OCI-LY7 (cell line): Measurements from ENCODE around the gene C12orf57.
A peak's percentile ranks its signal among the peaks of the same experiment; 100 is the strongest.

Experiments used
- EZH2phosphoT487 ChIP-seq: fragments of 200-600 bp; sonication (generic); IDR thresholded peaks from 2 replicates; pipeline ENCODE4 v1.6.1; 2018; ENCODE audit warnings: low read depth, borderline replicate concordance, mild to moderate bottlenecking, mixed run types, antibody characterized with exemption, low read length, moderate library complexity, mixed read lengths
- TF ChIP-seq, protein P1 (sequence below): fragments of 200-600 bp; sonication (generic); conservative IDR thresholded peaks from 2 replicates; pipeline ENCODE4 v1.5.1; 2014; ENCODE audit warnings: mild to moderate bottlenecking, antibody characterized with exemption, low read length, moderate library complexity, mixed read lengths

DNA sequence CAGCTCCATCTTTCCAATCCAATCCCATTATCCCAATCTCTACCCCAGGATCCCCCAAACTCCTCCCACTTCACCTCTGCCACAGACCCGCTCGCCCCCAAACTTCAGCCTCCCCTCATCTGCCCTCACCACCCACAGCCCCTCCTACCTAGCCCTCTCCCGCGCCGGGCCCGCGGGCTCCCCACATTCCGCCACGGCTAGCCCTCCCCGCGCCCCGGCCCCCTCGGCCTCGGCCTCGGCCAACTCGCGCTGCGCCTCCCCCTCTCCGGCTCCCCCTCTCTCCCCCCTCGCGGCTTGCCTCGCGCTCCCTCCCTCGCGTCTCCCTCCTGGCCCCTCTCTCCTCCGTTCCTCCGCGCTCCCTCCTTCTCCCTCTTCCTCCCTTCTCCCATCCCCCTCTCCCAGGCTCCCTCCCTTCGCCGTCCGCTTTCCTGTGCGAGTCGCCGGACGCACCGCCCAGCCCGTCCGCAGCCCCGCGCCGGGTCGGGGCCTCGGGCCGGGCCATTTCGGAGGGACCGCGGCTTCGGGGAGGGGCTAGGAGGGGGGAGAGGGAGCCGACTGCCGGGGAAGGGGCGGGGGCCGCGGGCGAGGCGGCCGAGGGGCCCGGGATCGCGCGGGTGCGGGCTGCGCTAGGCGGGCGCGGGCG lies 16.3 kb upstream of the C12orf57 start, which contains the start of gene ATN1:
- TF ChIP-seq, protein P1, sequence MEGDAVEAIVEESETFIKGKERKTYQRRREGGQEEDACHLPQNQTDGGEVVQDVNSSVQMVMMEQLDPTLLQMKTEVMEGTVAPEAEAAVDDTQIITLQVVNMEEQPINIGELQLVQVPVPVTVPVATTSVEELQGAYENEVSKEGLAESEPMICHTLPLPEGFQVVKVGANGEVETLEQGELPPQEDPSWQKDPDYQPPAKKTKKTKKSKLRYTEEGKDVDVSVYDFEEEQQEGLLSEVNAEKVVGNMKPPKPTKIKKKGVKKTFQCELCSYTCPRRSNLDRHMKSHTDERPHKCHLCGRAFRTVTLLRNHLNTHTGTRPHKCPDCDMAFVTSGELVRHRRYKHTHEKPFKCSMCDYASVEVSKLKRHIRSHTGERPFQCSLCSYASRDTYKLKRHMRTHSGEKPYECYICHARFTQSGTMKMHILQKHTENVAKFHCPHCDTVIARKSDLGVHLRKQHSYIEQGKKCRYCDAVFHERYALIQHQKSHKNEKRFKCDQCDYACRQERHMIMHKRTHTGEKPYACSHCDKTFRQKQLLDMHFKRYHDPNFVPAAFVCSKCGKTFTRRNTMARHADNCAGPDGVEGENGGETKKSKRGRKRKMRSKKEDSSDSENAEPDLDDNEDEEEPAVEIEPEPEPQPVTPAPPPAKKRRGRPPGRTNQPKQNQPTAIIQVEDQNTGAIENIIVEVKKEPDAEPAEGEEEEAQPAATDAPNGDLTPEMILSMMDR, result no peak
- TF ChIP-seq EZH2phosphoT487, result peak; percentile 78; the same call in 1 of the 2 replicates
